Hepatocyte (in vitro differentiated cells): Measurements from ENCODE around the gene CDRT4. TPM values are rescaled to one million over a fixed set of nuclear protein-coding genes. Genes with fewer than 3 reads are reported as not detected.

Experiments used
- DNase-seq: peaks from one replicate; pipeline ENCODE4 v3.0.0-alpha.2; 2016; ENCODE audit warnings: low spot score
- H2AFZ ChIP-seq: fragments of 200-600 bp; sonication (generic); 2 replicates; pipeline ENCODE4 v1.6.0; 2016; ENCODE audit warnings: antibody characterized with exemption, mild to moderate bottlenecking
- H3K27ac ChIP-seq: fragments of 200-600 bp; sonication (generic); 2 replicates; pipeline ENCODE4 v1.5.1; 2016; ENCODE audit warnings: mild to moderate bottlenecking
- H3K27me3 ChIP-seq: fragments of 200-600 bp; sonication (generic); 2 replicates; pipeline ENCODE4 v1.6.1; 2016
- H3K36me3 ChIP-seq: fragments of 200-600 bp; sonication (generic); replicated peaks from 2 replicates; pipeline ENCODE4 v1.5.1; 2016; ENCODE audit warnings: low read depth; ENCODE audit not compliant: insufficient read depth
- H3K4me1 ChIP-seq: fragments of 200-600 bp; sonication (generic); 2 replicates; pipeline ENCODE4 v1.5.1; 2016; ENCODE audit warnings: mild to moderate bottlenecking, moderate library complexity; ENCODE audit not compliant: insufficient read depth
- H3K4me2 ChIP-seq: fragments of 200-600 bp; sonication (generic); 2 replicates; pipeline ENCODE4 v1.6.0; 2016
- H3K4me3 ChIP-seq: fragments of 200-600 bp; sonication (generic); 2 replicates; pipeline ENCODE4 v1.5.1; 2016; ENCODE audit warnings: mild to moderate bottlenecking
- H3K79me2 ChIP-seq: fragments of 200-600 bp; sonication (generic); 2 replicates; pipeline ENCODE4 v1.6.0; 2017; ENCODE audit warnings: mild to moderate bottlenecking
- H3K9me2 ChIP-seq: fragments of 200-600 bp; sonication (generic); replicated peaks from 2 replicates; pipeline ENCODE4 v1.6.0; 2017; ENCODE audit warnings: mild to moderate bottlenecking; ENCODE audit not compliant: insufficient read depth
- H3K9me3 ChIP-seq: fragments of 200-600 bp; sonication (generic); 2 replicates; pipeline ENCODE4 v1.5.1; 2016; ENCODE audit warnings: low read depth, mild to moderate bottlenecking
- H4K20me1 ChIP-seq: fragments of 200-600 bp; sonication (generic); 2 replicates; pipeline ENCODE4 v1.6.0; 2016; ENCODE audit warnings: mild to moderate bottlenecking; ENCODE audit not compliant: insufficient read depth, poor library complexity, severe bottlenecking
- CTCF ChIP-seq: fragments of 200-600 bp; sonication (generic); IDR thresholded peaks from 2 replicates; pipeline ENCODE4 v1.5.1; 2016; ENCODE audit warnings: antibody characterized with exemption, mild to moderate bottlenecking; ENCODE audit not compliant: poor library complexity
- EZH2 ChIP-seq: fragments of 200-600 bp; sonication (generic); IDR thresholded peaks from 2 replicates; pipeline ENCODE4 v1.6.1; 2016; ENCODE audit warnings: antibody characterized with exemption, mild to moderate bottlenecking, borderline replicate concordance
- EZH2phosphoT487 ChIP-seq: fragments of 200-600 bp; sonication (generic); IDR thresholded peaks from one replicate; pipeline ENCODE4 v1.6.1; 2018; ENCODE audit warnings: antibody characterized with exemption, mild to moderate bottlenecking, low read depth, moderate library complexity; ENCODE audit not compliant: unreplicated experiment, severe bottlenecking
- WGBS: methylation state at CpG from one replicate; pipeline ENCODE4 v1.1.6; 2016; ENCODE audit warnings: low lambda C conversion rate; ENCODE audit errors: missing lambda C conversion rate; 5-methylcytosine and 5-hydroxymethylcytosine counted together
- polyA plus RNA-seq: library from polyadenylated mRNA; unstranded; fragments of >200 nt; fragmentation: Nextera tagmentation; extraction: Ambion mirVana; gene quantifications from 2 replicates; pipeline ENCODE4 v1.2.1, GENCODE V29; 2016
- total RNA-seq: library from RNA; depleted of rRNA; stranded (reverse); fragments of >200 nt; gene quantifications from 2 replicates; pipeline ENCODE4 v1.2.3, GENCODE V29; 2014

The CDRT4 gene
- total and polyA plus RNA-seq, 2 experiments from 2014 or later = 2.7 to 9.6 TPM

GRCh38 chr17:15431766-15432165 is 35.7 kb downstream of the CDRT4 start:
- H3K36me3 ChIP-seq = no peaks in the 10 kb centered on the region
- no peaks in the 10 kb centered on the region for H3K9me2 ChIP-seq
- H4K20me1 ChIP-seq = no peaks in the 10 kb centered on the region
- peak overlapping the region; percentile 95 for H3K27ac ChIP-seq
- H2AFZ ChIP-seq = no peak overlapping the region
- no peak overlapping the region for H3K4me3 ChIP-seq
- peaks cover 49% of the 10 kb centered on the region for H3K4me1 ChIP-seq
- H3K27me3 ChIP-seq = no peaks in the 10 kb centered on the region
- H3K79me2 ChIP-seq = no peaks in the 10 kb centered on the region
- 84% methylated on average over 6 of the region's 6 CpGs for WGBS
- no peak for TF ChIP-seq EZH2phosphoT487
- TF ChIP-seq CTCF = no peak
- TF ChIP-seq EZH2 = no peak
- no peaks in the 10 kb centered on the region for H3K9me3 ChIP-seq
- no peak for DNase-seq
- peak overlapping the region; percentile 41 for H3K4me2 ChIP-seq

GRCh38 chr17:15431196-15431595 is 36.2 kb downstream of the CDRT4 start:
- H3K27me3 ChIP-seq = no peaks in the 10 kb centered on the region
- H4K20me1 ChIP-seq = no peaks in the 10 kb centered on the region
- H3K4me2 ChIP-seq = peak overlapping the region; percentile 41
- H3K9me2 ChIP-seq = no peaks in the 10 kb centered on the region
- no peak overlapping the region for H3K4me3 ChIP-seq
- H3K79me2 ChIP-seq = no peaks in the 10 kb centered on the region
- DNase-seq = peak; percentile 83
- peaks cover 44% of the 10 kb centered on the region for H3K4me1 ChIP-seq
- no peak overlapping the region for H2AFZ ChIP-seq
- no peaks in the 10 kb centered on the region for H3K36me3 ChIP-seq
- H3K9me3 ChIP-seq = no peaks in the 10 kb centered on the region
- peak overlapping the region; percentile 95 for H3K27ac ChIP-seq
- TF ChIP-seq EZH2phosphoT487 (no peak), CTCF (no peak), EZH2 (no peak)
- 38% methylated on average over 11 of the region's 11 CpGs for WGBS

- Histone ChIP-seq H3K79me2 (no peaks in the 10 kb centered on the region), H3K36me3 (no peaks in the 10 kb centered on the region), H3K9me2 (no peaks in the 10 kb centered on the region), H3K4me1 (peaks cover 6% of the 10 kb centered on the region), H2AFZ (no peak overlapping the region), H3K27ac (no peak overlapping the region), H4K20me1 (no peaks in the 10 kb centered on the region), H3K4me2 (no peak overlapping the region), H3K27me3 (no peaks in the 10 kb centered on the region), H3K9me3 (no peaks in the 10 kb centered on the region), H3K4me3 (no peak overlapping the region)
- WGBS = 75% methylated on average over 3 of the region's 3 CpGs
- TF ChIP-seq CTCF = no peak
- no peak for TF ChIP-seq EZH2
- no peak for TF ChIP-seq EZH2phosphoT487
- no peak for DNase-seq
Measured at GRCh38 chr17:15424521-15424920, 42.9 kb downstream of the CDRT4 start.
